Stimulated activated CD4-positive, alpha-beta T cell treated with anti-CD3 and anti-CD28 coated beads, TNF-alpha, amount 100 ng/mL, for 24 hours (primary cell): Measurements from ENCODE around the gene PRR11.
"Not testable (repeated sequence)": the region's sequence is repeated elsewhere in the genome, so short reads cannot be mapped to it uniquely, and the experiment has no call there.

Source experiments
- DNase-seq, 3 experiments: peaks; one replicate each; pipeline ENCODE4 v3.0.0-alpha.2; 2020; ENCODE audit warnings: low read depth in 3 of 3

Gene PRR11

DNA sequence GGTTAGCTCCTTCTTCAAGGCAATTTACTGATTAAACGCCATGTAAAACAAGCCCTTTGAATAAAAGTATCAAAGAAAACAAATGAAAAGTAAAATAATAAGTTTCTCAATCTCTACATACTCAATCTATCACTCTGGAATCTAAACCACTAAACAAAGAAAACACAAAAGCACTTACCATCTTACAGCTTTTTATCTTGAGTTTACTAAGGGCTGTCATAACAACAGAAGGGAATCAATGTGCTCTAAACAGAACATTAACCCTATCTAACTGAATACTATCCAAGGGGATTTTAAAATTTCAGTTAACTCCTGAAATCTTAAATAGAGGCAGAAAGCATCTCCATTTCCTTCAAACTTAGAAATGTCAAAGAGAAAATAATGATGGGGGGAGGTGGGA lies 4.0 kb upstream of the PRR11 start:
- DNase-seq = no peak

DNA sequence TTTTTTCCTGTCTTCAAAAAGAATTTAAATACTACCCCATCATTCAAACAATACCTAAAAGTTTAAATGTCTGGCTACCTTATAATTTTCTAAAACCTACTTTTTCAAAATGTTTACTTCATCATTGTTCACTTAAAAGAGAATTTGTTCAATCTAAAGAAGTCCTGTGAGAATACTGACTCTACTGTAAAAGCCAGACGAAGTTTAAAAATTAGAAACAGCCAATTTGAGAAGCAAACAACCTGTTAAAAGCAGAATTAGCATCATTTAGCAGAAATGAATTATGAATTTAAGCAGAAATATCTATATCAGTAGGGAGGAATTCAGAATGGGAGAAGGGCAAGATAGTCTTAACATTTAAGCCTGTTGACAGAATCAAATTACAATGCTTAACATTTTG lies 2.6 kb upstream of the PRR11 start:
- DNase-seq = no peak

GRCh38 chr17:59154292-59154720 lies 1.2 kb upstream of the PRR11 start:
- DNase-seq = peak; percentile 5 to 49 (median 14)

- DNase-seq = peak; percentile 91 to 97 (median 96)
Measured at GRCh38 chr17:59154721-59155438, 666 bp upstream of the PRR11 start, which contains the start of gene SKA2. Gene SKA2 (minus strand): TSS chr17:59155186. CDS start chr17:59155163, 23 bp downstream.

DNA sequence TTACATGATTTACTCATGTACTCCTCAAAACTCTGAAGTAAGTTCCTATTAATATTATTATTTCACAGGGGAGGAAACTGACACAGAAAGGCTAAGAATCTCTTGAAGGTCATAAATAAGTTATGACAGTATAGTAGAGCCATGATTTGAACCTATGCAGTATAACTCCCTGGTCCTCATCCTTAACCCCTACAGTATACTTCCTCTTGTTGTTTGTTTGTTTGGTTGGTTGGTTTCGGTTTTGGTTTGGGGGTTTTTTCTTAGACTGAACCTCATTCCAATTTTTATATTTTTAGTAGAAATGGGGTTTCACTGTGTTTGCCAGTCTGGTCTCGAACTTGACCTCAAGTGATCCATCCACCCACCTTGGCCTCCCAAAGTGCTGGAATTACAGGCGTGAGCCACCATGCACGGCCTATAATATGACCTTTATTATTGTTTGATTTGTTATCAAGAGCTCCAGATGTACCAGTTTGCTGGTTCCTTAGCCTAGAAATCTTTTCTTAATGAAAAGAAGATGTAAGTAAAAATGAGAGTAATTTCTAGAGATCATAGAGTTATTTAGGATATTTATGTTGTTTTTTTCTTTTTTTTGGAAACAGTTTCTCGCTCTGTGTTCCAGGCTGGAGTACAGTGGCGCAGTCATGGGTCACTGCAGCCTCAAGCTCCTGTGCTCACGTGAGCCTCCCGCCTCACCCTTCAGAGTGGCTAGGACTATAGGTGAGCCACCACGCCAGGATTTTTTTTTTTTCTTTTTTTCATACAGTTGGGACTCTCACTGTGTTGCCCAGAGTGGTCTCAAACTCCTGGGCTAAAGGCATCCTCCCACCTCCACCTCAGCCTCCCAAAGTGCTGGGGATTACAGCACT lies 4.8 kb downstream of the PRR11 start:
- no peak for DNase-seq

DNA sequence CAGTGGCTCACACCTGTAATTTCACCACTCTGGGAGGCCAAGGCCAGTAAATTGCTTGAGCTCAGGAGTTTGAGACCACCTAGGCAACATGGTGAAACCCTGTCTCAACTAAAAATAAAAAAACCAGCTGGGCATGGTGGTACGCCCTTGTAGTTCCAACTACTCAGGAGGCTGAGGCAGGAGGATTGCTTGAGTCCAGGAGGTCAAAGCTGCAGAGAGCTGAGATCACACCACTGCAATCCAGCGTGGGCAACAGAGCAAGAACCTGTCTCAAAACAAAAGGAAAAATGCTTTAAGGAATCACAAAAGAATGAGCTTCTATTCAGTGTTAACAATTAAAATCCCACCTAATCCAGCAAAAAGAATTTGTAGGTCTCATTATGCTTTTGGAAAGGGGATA lies 5.9 kb downstream of the PRR11 start:
- no peak for DNase-seq

DNA sequence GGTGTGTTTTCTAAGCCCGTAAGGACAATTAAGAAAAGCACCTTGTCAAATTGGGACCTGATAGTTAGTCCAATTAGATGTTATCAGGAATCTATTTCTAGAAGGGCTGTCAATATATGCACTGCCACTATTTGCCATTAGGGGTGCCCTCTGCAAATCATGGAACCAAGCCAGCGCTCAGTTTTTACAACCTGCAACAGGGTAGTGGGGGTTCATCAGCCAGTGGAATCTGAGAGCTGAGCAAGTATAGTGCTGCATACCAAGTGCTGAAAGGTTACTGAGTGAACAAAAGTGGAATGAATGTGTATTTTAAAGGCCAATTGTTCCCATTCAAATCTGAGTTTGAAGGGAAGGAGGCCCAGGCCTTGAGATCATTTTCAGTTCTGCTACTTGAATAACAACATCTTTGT lies 10.4 kb downstream of the PRR11 start:
- peak in 2 of 3 experiments; percentile 9 to 16 for DNase-seq

GRCh38 chr17:59167571-59168001 lies 12.0 kb downstream of the PRR11 start:
- DNase-seq = no peak

GRCh38 chr17:59172436-59173004 lies 17.0 kb downstream of the PRR11 start:
- DNase-seq = no peak

DNA sequence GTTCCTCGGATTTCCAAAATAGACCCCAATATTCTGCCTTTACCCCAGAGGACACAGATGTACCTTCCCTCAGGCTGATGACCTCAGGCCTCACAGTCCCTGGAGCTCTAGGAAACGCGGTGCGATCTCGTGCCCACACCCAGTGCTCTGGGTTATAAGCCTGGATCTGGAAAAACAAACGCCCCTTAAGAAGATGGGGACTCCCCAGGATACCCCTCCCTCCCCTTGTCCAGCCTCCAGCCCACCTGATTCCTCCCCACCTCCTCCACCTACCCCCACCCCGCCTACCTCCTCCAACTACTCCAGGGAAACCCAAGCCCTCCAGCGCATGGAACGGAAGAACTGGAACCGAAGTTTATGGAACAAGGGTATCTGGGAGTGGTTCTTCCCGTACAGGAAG lies 19.1 kb downstream of the PRR11 start:
- DNase-seq = no peak

DNA sequence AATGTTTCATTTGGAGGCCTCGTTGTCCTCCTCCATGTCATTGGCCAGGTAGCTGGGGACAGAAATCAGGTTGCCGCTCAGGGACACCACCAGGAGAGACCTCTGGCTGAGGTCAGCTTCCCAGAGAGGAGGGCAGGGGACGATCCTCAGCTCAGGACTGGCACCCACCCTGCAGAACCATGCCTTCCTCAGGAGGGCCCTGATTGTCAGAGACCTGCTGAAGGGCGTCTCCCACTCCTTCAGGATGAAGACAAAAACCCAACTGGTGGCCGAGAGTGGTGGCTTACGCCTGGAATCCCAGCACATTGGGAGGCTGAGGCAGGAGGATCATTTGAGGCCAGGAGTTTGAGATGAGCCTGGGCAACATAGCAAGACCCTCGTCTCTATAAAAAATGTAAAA lies 19.5 kb downstream of the PRR11 start:
- no peak for DNase-seq

- DNase-seq = no peak
Measured at GRCh38 chr17:59178266-59178985, 22.9 kb downstream of the PRR11 start.

- DNase-seq = not testable (repeated sequence)
Measured at GRCh38 chr17:59179601-59180000, 24.1 kb downstream of the PRR11 start.

DNA sequence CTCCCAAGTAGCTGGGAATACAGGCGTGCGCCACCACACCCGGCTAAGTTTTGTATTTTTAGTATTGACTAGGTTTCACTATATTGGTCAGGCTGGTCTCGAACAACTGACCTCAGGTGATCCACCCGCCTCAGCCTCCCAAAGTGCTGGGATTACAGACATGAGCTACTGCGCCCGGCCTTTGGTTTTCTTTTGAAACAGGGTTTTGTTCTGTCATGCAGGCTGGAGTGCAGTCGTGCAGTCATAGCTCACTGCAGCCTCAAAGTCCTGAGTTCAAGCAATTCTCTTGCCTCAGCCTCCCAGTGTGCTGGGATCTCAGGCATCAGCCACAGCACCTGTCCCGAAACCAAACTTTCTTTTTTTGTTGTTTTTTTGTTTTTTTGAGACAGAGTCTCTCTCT lies 25.1 kb downstream of the PRR11 start:
- no peak for DNase-seq

- no peak for DNase-seq
Measured at GRCh38 chr17:59181481-59181880, 25.9 kb downstream of the PRR11 start.

- no peak for DNase-seq
Measured at GRCh38 chr17:59185997-59186396, 30.5 kb downstream of the PRR11 start.

- no peak for DNase-seq
Measured at GRCh38 chr17:59186850-59187249, 31.3 kb downstream of the PRR11 start.

DNA sequence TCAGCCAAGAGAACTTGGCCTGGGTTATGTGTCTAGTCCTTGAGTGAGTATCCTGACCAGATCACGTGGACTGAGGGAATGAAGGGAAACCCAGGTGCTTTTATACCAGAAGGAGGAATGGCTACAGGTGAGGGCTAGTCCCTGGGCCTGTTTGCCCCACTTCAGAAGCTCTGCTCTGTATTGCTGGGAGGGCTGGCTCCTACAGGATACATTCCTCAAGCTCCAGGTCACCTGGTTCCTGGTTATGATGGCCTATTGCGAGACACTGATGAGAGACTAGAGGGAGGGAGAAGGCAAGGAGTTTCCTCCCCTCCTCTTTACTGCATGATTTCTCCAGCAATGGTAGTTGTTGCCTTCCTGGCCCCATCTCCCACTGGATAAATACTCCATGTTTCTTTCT lies 35.3 kb downstream of the PRR11 start:
- no peak for DNase-seq

GRCh38 chr17:59193336-59193862 lies 37.9 kb downstream of the PRR11 start:
- no peak for DNase-seq

- DNase-seq = no peak
Measured at GRCh38 chr17:59199398-59199797, 43.9 kb downstream of the PRR11 start.

GRCh38 chr17:59202320-59202719 lies 46.8 kb downstream of the PRR11 start:
- DNase-seq = no peak

DNA sequence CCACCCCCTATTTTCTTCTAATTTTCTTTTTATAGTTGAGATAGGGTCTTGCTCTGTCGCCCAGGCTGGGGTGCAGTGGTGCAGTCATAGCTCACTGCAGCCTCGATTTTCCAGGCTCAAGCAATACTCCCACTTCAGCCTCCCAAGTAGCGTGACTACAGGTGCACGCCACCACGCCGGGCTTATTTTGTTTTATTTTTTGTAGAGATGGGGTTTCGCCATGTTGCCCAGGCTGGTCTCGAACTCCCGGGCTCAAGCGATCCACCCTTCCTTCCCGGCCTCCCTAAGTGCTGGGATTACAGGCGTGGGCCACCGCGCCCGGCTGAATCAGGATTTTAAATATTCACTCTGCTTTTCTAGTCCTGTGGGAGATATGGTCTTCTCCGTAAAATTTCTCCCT lies 63.8 kb downstream of the PRR11 start:
- DNase-seq = no peak
